ENCODE data around the gene TIGAR. TPM values are rescaled to one million over a fixed set of nuclear protein-coding genes. Genes with fewer than 3 reads are reported as not detected.

Gene TIGAR
- total and polyA plus RNA-seq, 2 of the 8 experiments (the other 6 are each of a cell fraction or from before 2014, with no cell fraction given): 3.8 to 26.4 TPM

- TF ChIP-seq TAF1 (IDR thresholded peaks at IDR 0.05; ENCODE audit: low read depth, low read length): no peak
- no peak for TF ChIP-seq CHD1 (IDR thresholded peaks at IDR 0.05; ENCODE audit: low read depth, low read length)
- no peak for TF ChIP-seq EZH2 (IDR thresholded peaks at IDR 0.05; ENCODE audit: low read depth, low read length, severe bottlenecking)
- TF ChIP-seq JUND (IDR thresholded peaks at IDR 0.05; ENCODE audit: low read length): no peak
Measured at GRCh38 chr12:4393211-4393610, 72.2 kb downstream of the TIGAR start (continued).
